Measurements from ENCODE around the gene RASSF8. TPM values are rescaled to one million over a fixed set of nuclear protein-coding genes. Genes with fewer than 3 reads are reported as not detected.

The RASSF8 gene
- total and polyA plus RNA-seq, 9 of the 15 experiments (the other 6 are each of a cell fraction or from before 2014, with no cell fraction given) = 0.01 to 0.36 (median 0.12) TPM; not detected in 1

DNA sequence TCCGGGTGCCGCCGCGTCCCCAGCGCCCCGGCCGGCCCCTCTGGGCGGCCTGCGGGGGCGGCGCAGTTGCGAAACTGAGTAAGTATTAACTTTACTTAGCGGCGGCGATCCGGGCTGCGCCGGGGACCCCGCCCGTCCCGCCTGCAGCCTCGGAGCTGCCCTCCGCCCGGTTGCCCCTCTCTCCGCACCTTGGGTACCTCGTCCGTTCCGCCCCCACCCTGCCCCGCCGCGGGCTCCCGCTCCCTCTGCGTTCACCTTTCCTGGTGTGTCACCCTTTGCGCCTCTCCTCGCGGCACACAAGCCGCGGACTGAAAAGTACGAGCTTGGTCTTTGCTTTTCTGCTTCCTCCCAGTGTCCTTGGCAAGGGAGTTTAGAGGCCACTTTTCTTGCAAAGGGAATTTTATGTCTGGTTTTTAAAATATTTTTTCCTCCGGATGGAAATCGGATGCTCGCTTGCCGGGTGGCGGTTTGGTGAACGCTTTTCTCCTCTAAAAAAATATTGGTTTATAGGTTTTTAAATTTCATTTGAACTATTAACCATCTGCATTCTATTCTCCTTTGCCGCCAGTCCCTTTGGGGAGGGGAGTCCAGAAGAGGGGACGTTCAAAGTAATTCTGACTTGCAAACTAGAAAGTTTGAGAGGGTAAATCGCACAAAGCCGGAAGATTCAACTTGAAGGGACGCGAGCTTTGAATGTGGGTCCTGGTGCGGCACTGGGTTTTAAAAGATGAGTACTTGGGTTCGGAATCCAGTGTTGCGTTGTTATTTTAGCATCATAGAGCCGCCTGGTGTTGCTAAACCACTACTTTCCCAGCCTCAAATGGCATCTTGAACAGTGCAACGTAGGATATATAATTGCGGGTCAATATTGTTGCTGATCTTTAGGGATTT lies 834 bp downstream of the RASSF8 start (continued):
- TF ChIP-seq, protein P1, sequence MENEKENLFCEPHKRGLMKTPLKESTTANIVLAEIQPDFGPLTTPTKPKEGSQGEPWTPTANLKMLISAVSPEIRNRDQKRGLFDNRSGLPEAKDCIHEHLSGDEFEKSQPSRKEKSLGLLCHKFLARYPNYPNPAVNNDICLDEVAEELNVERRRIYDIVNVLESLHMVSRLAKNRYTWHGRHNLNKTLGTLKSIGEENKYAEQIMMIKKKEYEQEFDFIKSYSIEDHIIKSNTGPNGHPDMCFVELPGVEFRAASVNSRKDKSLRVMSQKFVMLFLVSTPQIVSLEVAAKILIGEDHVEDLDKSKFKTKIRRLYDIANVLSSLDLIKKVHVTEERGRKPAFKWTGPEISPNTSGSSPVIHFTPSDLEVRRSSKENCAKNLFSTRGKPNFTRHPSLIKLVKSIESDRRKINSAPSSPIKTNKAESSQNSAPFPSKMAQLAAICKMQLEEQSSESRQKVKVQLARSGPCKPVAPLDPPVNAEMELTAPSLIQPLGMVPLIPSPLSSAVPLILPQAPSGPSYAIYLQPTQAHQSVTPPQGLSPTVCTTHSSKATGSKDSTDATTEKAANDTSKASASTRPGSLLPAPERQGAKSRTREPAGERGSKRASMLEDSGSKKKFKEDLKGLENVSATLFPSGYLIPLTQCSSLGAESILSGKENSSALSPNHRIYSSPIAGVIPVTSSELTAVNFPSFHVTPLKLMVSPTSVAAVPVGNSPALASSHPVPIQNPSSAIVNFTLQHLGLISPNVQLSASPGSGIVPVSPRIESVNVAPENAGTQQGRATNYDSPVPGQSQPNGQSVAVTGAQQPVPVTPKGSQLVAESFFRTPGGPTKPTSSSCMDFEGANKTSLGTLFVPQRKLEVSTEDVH (IDR thresholded peaks at IDR 0.05; ENCODE audit: low read depth, partially characterized antibody) = no peak
- TF ChIP-seq HNRNPUL1 (IDR thresholded peaks at IDR 0.05; ENCODE audit: low read length) (no peak), CEBPG (CRISPR knock-in tag; IDR thresholded peaks at IDR 0.05) (no peak), CEBPG (tag; conservative IDR thresholded peaks at IDR 0.05 in 1 of 2, IDR thresholded peaks at IDR 0.05 in 1 of 2) (peak in 1 of 2 experiments; percentile 52; a peak in 2 of 4 replicates), EGR1 (conservative IDR thresholded peaks at IDR 0.05) (peak; percentile 41), TBP (optimal IDR thresholded peaks at IDR 0.05; ENCODE audit: low read depth, low read length) (no peak), SMARCA5 (IDR thresholded peaks at IDR 0.05) (no peak), ZNF140 (CRISPR knock-in tag; IDR thresholded peaks at IDR 0.05) (no peak), ZNF830 (CRISPR knock-in tag; IDR thresholded peaks at IDR 0.05) (no peak), PTBP1 (IDR thresholded peaks at IDR 0.05; ENCODE audit: low read depth, low read length) (no peak), EP300 (IDR thresholded peaks at IDR 0.05; ENCODE audit: low read length) (no peak)
- TF ChIP-seq, protein P2, sequence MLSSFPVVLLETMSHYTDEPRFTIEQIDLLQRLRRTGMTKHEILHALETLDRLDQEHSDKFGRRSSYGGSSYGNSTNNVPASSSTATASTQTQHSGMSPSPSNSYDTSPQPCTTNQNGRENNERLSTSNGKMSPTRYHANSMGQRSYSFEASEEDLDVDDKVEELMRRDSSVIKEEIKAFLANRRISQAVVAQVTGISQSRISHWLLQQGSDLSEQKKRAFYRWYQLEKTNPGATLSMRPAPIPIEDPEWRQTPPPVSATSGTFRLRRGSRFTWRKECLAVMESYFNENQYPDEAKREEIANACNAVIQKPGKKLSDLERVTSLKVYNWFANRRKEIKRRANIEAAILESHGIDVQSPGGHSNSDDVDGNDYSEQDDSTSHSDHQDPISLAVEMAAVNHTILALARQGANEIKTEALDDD (IDR thresholded peaks at IDR 0.05) = no peak
